HG03025 (cell line): ENCODE data around the gene NFATC3.
"Not testable (repeated sequence)": the region's sequence is repeated elsewhere in the genome, so short reads cannot be mapped to it uniquely, and the experiment has no call there.

Experiments
- ATAC-seq: cut with Tn5 transposase; IDR thresholded peaks from one replicate; pipeline ENCODE4 v1.9.1; 2021; ENCODE audit warnings: mild to moderate bottlenecking, moderate library complexity; ENCODE audit not compliant: unreplicated experiment, low FRiP score

Gene NFATC3

GRCh38 chr16:68115851-68116250, 30.7 kb downstream of the NFATC3 start:
- ATAC-seq, result no peak

GRCh38 chr16:68116256-68116867, 31.2 kb downstream of the NFATC3 start:
- no peak for ATAC-seq

- ATAC-seq, result no peak
Observed at GRCh38 chr16:68117884-68118283, 32.7 kb downstream of the NFATC3 start.

GRCh38 chr16:68118954-68119353, 33.8 kb downstream of the NFATC3 start:
- not testable (repeated sequence) for ATAC-seq

GRCh38 chr16:68120496-68120895, 35.3 kb downstream of the NFATC3 start:
- not testable (repeated sequence) for ATAC-seq

GRCh38 chr16:68126395-68126794, 41.2 kb downstream of the NFATC3 start:
- no peak for ATAC-seq

GRCh38 chr16:68128577-68129305, 43.6 kb downstream of the NFATC3 start:
- ATAC-seq, result no peak

- no peak for ATAC-seq
Observed at GRCh38 chr16:68130520-68130919, 45.4 kb downstream of the NFATC3 start.

GRCh38 chr16:68131813-68132706, 46.9 kb downstream of the NFATC3 start:
- ATAC-seq, result no peak

GRCh38 chr16:68133000-68133399, 47.8 kb downstream of the NFATC3 start:
- ATAC-seq, result not testable (repeated sequence)

GRCh38 chr16:68134644-68135043, 49.5 kb downstream of the NFATC3 start:
- ATAC-seq, result no peak

GRCh38 chr16:68136515-68136914, 51.3 kb downstream of the NFATC3 start:
- ATAC-seq, result no peak

- ATAC-seq, result no peak
Observed at GRCh38 chr16:68144008-68144407, 58.8 kb downstream of the NFATC3 start.

- ATAC-seq, result no peak
Observed at GRCh38 chr16:68146585-68146984, 61.4 kb downstream of the NFATC3 start.

GRCh38 chr16:68147444-68147843, 62.3 kb downstream of the NFATC3 start:
- no peak for ATAC-seq

GRCh38 chr16:68149596-68149995, 64.4 kb downstream of the NFATC3 start:
- no peak for ATAC-seq

GRCh38 chr16:68155425-68155824, 70.3 kb downstream of the NFATC3 start:
- no peak for ATAC-seq

GRCh38 chr16:68162413-68162812, 77.2 kb downstream of the NFATC3 start:
- no peak for ATAC-seq

GRCh38 chr16:68163275-68163674, 78.1 kb downstream of the NFATC3 start:
- ATAC-seq, result not testable (repeated sequence)

GRCh38 chr16:68166264-68166663, 81.1 kb downstream of the NFATC3 start:
- no peak for ATAC-seq

GRCh38 chr16:68179196-68179795, 94.1 kb downstream of the NFATC3 start:
- no peak for ATAC-seq
